ENCODE measurements around the gene CD151.

Gene CD151

DNA sequence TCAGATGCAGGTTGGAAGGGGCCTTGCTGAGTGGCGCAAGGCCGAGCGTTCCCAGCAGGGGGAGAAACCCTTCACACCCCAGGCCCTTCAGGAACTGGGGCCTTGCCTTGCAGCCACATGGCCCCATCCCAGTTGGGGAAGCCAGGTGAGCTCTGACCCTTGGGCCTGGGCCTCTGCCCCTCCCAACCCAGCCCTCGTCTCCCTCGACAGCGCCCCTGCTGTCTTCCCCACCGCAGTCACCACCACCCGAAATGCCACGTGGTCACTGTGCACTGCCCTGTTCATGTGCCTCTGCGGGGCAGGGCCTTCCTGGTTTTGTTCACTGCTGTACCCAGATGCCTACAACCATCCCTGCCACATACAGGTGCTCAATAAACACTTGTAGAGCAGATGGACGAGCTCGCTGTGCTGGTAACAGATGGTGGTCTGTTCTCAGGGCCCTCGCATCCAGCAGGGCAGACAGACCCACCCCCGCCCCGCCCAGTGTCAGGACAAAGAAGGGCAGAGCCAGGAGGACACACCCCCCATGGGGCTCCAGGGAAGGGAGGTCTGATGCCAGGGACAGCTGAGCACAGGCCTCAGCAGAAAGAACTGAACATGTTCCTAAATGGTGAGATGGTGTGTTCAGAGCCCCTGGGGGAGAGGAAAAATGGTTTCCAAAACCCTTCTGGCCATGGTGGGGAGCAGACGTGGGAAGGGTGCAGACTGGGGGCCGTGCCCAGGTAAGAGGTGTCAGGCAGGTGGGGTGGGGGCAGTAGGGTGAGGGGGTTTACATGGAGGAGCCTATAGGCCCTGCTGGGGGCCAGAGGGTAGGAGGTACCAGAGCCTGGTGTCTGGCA is 5.9 kb downstream of the CD151 start:
- H3K27me3 Mint-ChIP-seq = no peaks in the 10 kb centered on the region
- H3K27ac Mint-ChIP-seq = no peak overlapping the region
- no peaks in the 10 kb centered on the region for H3K9me3 Mint-ChIP-seq (ENCODE audit: low read depth)
- peak overlapping the region; percentile 32 for H3K4me3 Mint-ChIP-seq
- no peaks in the 10 kb centered on the region for H3K36me3 Mint-ChIP-seq
- peaks cover 19% of the 10 kb centered on the region for H3K4me1 Mint-ChIP-seq (ENCODE audit: low read depth)

DNA sequence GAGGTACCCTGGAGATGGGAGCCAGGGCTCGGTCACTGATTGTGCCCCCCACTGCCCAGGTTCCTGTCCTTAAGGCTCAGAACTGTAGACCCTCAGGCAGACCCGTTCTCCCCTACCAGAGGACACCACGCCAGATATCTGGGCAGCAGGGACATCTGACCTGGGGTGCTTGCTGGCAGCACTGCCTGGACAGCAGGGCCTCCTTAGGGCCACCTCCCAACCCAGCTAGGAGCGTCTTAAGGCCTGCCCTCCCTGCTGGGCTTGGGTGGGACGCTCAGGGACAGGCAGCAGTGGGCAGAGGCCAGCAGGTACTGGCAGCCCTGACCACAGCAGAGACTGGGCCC is 6.5 kb downstream of the CD151 start:
- H3K9me3 Mint-ChIP-seq (ENCODE audit: low read depth) = no peaks in the 10 kb centered on the region
- H3K27me3 Mint-ChIP-seq = no peaks in the 10 kb centered on the region
- no peak overlapping the region for H3K4me3 Mint-ChIP-seq
- peaks cover 18% of the 10 kb centered on the region for H3K4me1 Mint-ChIP-seq (ENCODE audit: low read depth)
- H3K36me3 Mint-ChIP-seq = no peaks in the 10 kb centered on the region
- no peak overlapping the region for H3K27ac Mint-ChIP-seq

DNA sequence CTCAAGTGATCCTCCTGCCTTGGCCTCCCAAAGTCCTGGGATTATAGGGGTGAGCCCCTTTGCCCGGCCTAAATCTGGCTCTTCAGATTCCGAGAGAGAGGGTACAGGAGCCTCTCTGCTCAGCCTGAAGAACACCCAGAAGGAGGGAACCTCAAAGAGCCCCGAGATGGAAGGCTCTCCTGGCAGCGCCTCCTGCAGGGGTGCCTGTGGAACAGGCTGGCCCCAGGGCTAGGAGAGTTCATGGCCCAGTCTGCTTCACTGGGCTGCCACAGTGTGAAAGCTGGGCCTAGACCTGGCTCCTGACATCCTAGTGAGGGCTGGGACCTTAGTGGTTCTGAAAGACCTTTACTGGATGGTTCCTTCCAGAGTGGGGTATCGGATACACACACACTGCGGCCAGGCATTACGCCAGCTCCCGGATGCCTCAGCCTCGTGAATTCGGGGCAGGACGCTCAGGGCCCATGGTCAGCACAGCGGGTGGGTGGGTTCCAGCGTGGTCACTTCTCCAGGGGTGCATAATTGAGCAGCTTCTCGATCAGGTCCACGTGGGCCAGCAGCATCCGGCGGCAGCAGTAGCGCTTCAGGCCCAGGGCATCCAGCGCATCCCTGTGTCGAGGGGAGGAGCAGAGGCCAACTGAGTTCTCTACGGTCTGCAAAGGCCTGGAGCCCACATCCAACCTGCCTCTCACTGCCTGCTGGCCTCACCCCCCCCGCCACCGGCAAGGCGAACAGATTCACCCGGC is 7.3 kb downstream of the CD151 start:
- Mint-ChIP-seq H3K4me3 (peak overlapping the region; percentile 88), H3K4me1 (ENCODE audit: low read depth) (peaks cover 21% of the 10 kb centered on the region), H3K27me3 (no peaks in the 10 kb centered on the region), H3K9me3 (ENCODE audit: low read depth) (no peaks in the 10 kb centered on the region), H3K36me3 (no peaks in the 10 kb centered on the region), H3K27ac (no peak overlapping the region)

DNA sequence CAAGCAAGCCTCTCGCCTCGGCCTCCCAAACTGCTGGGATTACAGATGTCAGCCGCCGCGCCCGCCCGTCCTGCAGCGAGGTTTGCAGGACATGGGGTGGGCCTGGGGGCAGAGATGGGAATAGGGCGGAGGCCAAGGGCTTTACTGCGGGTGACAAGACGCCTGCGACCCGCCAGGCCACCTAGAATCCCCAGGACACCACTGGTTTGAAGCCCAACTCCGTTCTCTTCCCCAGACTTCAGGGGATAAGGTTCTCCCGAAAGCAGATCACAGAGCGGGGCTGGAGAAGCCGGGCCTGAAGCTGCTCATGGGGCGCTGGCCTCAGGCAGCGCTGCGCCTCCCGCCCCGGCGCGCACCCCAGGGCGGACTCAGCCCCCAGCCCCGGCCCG is 9.2 kb downstream of the CD151 start:
- no peaks in the 10 kb centered on the region for H3K36me3 Mint-ChIP-seq
- H3K27ac Mint-ChIP-seq = peak overlapping the region; percentile 80
- peak overlapping the region; percentile 88 for H3K4me3 Mint-ChIP-seq
- H3K27me3 Mint-ChIP-seq = no peaks in the 10 kb centered on the region
- H3K9me3 Mint-ChIP-seq (ENCODE audit: low read depth) = no peaks in the 10 kb centered on the region
- peaks cover 24% of the 10 kb centered on the region for H3K4me1 Mint-ChIP-seq (ENCODE audit: low read depth)

DNA sequence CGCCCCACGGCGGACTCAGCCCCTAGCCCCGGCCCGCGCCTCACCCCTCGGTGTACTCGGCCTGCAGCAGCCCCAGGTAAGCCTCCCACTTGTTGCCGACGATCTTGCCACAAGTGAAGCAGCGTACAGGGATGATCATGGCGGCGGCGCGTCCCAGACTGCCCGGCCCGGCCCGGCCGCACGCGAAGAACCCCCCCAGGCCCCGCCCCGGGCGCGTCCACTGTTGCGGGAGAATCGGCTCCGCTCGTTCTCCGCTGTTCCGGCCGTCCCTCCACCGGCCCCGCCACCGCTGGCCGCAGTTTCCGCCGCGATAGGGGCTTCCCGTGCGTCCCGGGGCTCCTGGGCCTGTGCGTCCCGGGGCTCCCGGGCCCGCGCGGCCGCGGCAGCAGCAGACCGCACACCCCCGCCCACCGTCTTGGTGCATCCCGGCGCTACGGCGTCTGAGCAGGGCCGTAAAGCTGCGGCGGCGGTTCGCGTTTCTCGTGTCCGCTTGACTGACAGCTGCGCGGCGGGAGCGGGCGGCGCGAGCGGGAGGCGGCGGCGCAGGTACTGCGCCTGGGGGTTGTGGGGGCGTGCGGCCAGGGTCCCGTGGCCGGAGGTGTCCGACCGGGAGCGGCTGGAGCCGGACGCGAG is 9.7 kb downstream of the CD151 start, which contains the start of the genes POLR2L and TSPAN4:
TSS of gene POLR2L (minus strand) at position 160 of the 633 bp plus-strand sequence. CDS start at position 139, 21 bp downstream.
TSS of gene TSPAN4 (plus strand) at position 483 of the 633 bp plus-strand sequence. CDS start 7,453 bp downstream, outside the sequence.
- H3K27me3 Mint-ChIP-seq = no peaks in the 10 kb centered on the region
- H3K4me3 Mint-ChIP-seq = peak within 1 kb of the TSS; percentile 88
- H3K4me1 Mint-ChIP-seq (ENCODE audit: low read depth) = peaks cover 24% of the 10 kb centered on the region
- no peaks in the 10 kb centered on the region for H3K36me3 Mint-ChIP-seq
- H3K27ac Mint-ChIP-seq = peak within 1 kb of the TSS; percentile 80
- no peaks in the 10 kb centered on the region for H3K9me3 Mint-ChIP-seq (ENCODE audit: low read depth)

DNA sequence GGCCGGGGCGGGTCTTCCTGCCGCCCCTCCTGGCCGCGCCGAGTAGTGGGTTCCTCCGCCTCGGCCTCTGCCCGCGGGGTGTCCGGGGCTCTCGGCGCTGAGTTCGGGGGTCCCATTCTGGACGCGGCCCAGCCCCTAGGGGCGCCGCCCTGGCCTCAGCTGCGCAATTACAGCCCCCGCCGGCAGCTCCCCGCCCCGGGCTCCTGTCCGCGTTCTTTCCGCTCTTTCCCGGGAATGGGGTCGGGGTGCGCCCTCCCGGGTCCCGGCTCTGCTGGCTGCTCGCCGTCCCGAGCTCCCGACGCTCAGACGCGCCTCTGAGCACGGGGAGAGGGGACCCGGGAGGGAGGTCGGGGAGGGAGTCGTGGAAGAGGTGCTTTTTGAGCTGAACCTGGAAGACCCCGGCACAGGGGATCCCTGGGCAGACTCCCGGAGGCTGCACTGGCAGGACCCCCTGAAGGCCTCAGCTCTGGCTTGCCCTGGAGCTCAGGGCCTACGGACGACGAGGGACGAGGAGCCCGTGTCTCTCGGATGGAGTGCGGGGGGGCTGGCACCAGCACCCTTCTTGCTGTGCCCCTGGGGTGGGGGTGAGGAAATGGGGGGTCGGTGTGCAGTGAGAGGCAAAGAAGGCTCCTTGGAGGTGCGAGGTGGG is 10.5 kb downstream of the CD151 start:
- Mint-ChIP-seq H3K27ac (no peak overlapping the region), H3K4me3 (peak overlapping the region; percentile 77), H3K36me3 (no peaks in the 10 kb centered on the region), H3K9me3 (ENCODE audit: low read depth) (no peaks in the 10 kb centered on the region), H3K27me3 (no peaks in the 10 kb centered on the region), H3K4me1 (ENCODE audit: low read depth) (peaks cover 24% of the 10 kb centered on the region)

DNA sequence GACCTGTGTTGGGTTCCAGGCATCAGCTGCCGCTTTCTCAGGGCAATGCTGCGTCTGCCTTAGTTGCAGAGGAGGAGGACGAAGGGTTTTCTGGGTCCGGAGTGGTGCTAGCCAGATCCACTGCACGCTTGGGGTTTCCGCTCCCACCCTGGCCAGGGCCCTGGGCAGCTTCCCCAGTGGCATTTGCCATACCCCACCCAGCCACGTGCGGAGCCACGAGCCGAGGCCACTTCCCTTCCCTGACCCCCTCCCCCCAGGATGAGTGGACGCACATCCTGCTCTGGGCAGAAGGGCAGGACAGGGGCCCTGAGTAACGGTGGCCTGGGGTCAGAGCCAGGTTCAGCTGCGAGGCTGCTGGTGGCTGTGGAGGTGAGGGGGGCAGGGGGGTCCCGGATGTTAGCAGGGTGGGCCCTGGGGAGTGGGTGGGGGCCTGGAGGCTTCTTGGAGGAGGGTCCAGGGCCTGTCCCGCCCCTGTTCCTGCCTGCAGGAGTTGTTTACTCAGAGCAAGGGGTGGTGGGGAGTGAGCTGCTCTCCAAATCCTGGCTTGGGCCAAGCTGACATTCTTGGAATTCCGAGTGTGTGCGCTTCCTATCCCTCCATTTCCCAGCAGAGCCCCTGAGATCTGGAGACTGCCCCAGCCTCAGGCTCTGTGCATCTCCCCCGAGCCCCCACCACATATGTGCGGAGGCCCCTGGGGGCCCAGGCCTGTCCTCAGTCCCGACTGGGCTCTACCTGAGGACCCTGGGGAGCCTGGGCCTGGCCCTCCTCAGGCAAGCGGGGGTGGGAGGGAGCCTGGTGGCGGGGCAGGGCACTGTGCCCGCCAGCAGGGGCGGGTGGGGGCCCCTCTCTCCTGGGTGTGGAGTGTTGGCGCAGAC is 11.3 kb downstream of the CD151 start:
- Mint-ChIP-seq H3K9me3 (ENCODE audit: low read depth) (no peaks in the 10 kb centered on the region), H3K4me1 (ENCODE audit: low read depth) (peaks cover 28% of the 10 kb centered on the region), H3K27me3 (no peaks in the 10 kb centered on the region), H3K36me3 (no peaks in the 10 kb centered on the region), H3K27ac (no peak overlapping the region), H3K4me3 (peak overlapping the region; percentile 77)

DNA sequence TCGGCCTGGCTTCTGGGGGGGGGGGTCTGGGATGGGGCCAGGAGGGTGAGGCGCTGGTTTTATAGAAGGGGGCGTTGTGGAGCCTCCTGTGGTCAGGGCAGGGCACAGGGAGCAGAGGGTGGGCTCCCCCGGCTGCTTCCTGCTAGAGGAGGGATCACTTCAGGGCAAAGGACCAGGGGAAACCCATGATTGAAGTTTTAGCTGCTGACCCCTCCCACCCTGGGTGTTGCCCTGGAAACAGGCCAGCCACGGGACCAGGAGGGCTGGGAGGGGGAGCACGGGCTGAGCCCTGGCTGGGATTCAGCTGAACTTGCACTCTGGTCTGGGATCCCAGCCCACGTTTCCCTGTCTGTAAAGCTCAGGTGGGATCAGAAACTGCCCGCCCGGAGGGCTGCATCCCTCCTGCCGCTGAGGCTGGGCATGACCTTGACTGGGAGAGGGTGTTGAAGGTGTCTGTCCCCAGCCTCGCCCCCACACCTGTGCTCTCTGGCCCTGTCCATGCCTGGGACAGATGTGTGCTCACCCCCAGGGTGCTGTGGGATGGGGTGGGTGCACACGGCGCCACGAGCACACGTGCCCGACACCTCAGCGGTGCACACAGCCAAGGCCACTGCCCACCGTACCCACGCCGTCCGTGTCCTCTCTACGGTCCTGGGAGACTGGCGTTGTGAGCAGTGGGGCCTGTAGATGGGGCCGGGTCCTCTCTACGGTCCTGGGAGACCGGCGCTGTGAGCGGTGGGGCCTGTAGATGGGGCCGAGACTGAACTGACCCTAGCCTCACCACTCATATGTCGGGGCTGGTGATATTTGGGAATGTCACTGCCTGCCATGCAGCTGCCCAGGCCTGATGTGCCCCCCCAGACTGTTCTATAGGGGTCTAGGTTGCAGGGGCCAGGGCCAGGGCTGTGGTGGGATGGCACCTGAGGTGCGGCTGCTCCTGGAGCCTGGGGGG is 12.2 kb downstream of the CD151 start:
- Mint-ChIP-seq H3K36me3 (no peaks in the 10 kb centered on the region), H3K4me3 (peak overlapping the region; percentile 32), H3K4me1 (ENCODE audit: low read depth) (peaks cover 28% of the 10 kb centered on the region), H3K9me3 (ENCODE audit: low read depth) (no peaks in the 10 kb centered on the region), H3K27ac (no peak overlapping the region), H3K27me3 (no peaks in the 10 kb centered on the region)

DNA sequence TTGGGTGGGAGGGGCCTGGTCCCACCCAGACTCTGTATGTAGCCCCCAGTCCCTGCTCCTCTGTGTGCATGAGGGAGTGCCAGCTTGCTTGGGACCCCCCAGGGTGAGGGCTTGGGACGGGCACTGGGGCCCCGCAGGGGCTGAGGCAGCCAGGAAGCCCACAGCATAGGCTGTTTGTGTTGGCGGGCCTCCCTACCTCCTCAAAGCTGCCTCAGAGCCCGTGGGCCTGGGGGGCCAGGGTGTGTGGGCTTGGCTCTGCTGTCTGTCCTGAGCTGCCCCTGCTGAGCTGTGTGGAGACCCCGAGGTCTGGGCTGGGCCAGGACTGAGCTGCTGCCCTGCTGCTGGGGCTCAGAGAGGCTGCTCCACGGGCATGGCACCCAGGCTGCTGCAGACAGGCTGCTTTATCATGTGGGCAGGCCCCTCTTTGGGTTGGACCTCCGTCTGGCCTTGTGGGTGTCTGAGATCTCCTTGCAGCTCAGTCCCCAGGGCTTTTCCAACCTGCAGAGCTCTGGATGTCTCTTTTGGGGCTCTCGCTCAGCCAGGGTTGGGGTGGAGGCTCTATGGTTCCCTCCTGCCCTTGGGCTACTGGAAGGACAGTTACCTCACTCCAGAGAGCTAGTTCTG is 13.2 kb downstream of the CD151 start:
- Mint-ChIP-seq H3K27me3 (no peaks in the 10 kb centered on the region), H3K27ac (no peak overlapping the region), H3K36me3 (no peaks in the 10 kb centered on the region), H3K9me3 (ENCODE audit: low read depth) (no peaks in the 10 kb centered on the region), H3K4me1 (ENCODE audit: low read depth) (peaks cover 19% of the 10 kb centered on the region), H3K4me3 (no peak overlapping the region)

DNA sequence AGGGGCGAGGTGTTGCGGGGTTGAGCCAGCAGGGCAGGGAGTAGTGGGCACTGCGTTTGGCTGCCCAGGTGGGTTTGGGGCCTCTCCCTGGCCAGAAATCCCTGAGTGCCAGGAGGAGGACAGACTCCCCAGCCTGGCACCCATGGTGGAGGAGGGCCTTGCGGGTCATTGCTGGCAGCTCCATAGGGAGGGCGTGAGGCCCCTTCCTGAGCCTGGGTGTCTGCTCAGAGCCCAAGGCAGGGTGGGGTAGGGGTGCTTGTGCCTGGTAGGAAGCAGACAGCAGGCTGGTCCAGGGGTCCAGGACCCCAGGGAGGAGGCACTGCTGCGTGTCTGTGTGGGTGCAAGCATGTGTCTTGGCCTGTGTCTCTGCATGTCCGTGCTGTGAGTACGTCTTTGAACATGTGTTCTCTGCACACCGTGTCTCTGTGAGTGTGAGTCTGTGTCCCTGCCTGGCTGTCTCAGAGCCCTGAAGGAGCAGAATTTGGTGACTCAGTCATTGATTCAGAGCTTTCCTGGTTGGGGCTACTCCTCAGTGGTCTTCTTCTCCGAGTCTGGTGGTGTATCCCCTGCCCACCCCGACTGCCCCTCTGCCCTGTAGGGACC is 13.8 kb downstream of the CD151 start:
- Mint-ChIP-seq H3K36me3 (no peaks in the 10 kb centered on the region), H3K4me3 (no peak overlapping the region), H3K27me3 (no peaks in the 10 kb centered on the region), H3K27ac (no peak overlapping the region), H3K4me1 (ENCODE audit: low read depth) (peaks cover 16% of the 10 kb centered on the region), H3K9me3 (ENCODE audit: low read depth) (no peaks in the 10 kb centered on the region)

DNA sequence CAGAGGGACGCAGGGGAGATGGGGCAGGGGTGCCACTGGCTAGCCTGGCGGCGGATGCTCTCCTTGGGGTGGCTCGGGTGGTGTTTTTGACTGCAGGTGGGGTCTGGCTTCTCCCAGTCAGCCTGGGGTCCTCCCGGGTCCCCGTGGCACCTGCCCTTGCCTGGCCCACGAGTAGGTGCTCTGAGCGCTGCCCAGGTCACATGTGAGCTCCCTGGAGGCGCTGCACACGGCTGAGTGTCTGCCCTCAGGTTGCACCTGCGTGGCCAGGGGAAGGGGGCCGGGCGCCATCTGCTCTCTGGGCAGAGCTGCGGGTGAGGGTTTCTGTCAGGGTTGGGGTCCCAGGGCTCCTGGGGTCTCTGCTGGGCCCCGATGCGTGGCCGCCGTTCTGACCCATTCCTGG is 15.1 kb downstream of the CD151 start:
- no peaks in the 10 kb centered on the region for H3K9me3 Mint-ChIP-seq (ENCODE audit: low read depth)
- H3K4me3 Mint-ChIP-seq = no peak overlapping the region
- no peak overlapping the region for H3K27ac Mint-ChIP-seq
- no peaks in the 10 kb centered on the region for H3K36me3 Mint-ChIP-seq
- H3K4me1 Mint-ChIP-seq (ENCODE audit: low read depth) = peaks cover 16% of the 10 kb centered on the region
- H3K27me3 Mint-ChIP-seq = no peaks in the 10 kb centered on the region

DNA sequence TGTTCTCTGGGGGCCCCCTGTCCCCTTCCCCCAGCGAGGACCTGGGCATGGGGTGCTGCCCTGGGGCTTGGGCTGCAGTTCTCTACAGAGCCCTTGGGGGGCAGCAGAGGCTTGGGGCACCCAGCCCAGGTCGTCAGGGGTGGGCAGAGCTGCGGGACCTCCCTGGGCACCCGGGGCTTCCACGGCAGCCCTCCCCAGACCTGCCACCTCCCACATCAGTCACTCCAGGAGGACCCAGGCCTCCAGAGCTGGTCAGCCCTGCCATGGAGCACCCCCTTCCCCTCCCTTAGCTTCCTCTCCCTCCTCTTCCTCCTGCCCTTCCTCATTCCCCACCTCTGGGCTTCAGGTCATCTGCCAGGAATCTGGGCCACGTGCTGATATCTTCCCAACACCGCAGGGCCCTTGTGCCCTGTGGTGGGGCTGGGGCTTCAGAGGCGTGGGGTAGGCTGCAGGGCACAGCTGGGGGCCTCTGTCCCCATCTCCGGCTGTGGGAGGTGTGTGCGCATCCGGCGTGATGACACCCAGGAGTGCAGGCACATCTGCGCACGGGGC is 15.7 kb downstream of the CD151 start:
- Mint-ChIP-seq H3K27me3 (no peaks in the 10 kb centered on the region), H3K4me1 (ENCODE audit: low read depth) (peaks cover 15% of the 10 kb centered on the region), H3K4me3 (peak overlapping the region; percentile 49), H3K36me3 (no peaks in the 10 kb centered on the region), H3K9me3 (ENCODE audit: low read depth) (no peaks in the 10 kb centered on the region), H3K27ac (no peak overlapping the region)
